Measurements from ENCODE around the gene SEMA6C.
"Not testable (repeated sequence)": the region's sequence is repeated elsewhere in the genome, so short reads cannot be mapped to it uniquely, and the experiment has no call there.

SEMA6C gene

GRCh38 chr1:151128800-151129199 is 17.6 kb downstream of the SEMA6C start:
- DNase-seq, result no peak

GRCh38 chr1:151124763-151125403 is 21.5 kb downstream of the SEMA6C start:
- DNase-seq, result no peak

- no peak for DNase-seq
Observed at GRCh38 chr1:151113877-151114276, 32.6 kb downstream of the SEMA6C start.

DNA sequence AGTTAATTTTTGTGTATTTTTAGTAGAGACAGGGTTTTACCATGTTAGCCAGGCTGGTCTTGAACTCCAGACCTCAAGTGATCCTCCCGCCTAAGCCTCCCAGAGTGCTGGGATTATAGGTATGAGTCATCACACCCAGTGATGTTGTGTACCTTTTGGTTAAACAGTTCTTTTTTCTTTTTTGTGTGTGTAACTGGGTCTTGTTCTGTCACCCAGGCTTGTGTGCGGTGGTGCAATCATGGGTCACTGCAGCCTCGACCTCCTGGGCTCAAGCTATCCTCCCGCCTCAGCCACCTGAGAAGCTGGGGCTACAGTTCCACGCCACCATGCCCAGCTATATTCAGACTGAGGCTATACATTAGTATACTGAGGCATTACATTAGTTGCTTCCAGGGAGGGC is 38.1 kb downstream of the SEMA6C start:
- DNase-seq, result no peak

DNA sequence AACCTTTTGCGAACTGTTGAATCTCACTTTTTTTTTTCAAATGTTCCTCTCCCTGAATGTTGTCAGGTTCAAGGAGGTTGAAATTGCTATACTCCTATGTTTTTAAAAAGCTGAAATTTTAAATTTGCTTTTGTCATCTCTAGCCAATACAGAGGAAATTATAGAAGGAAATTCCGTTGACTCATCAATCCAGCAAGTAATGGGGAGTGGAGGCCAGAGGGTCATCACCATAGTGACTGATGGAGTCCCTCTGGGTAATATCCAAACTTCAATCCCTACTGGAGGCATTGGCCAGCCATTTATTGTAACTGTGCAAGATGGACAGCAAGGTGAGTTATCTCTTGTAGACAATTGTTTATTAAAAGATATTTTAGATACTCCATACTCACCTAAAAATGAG is 39.5 kb downstream of the SEMA6C start:
- no peak for DNase-seq

- DNase-seq, result no peak
Observed at GRCh38 chr1:151104630-151105029, 41.8 kb downstream of the SEMA6C start.

- DNase-seq, result no peak
Observed at GRCh38 chr1:151098126-151098525, 48.3 kb downstream of the SEMA6C start.

DNA sequence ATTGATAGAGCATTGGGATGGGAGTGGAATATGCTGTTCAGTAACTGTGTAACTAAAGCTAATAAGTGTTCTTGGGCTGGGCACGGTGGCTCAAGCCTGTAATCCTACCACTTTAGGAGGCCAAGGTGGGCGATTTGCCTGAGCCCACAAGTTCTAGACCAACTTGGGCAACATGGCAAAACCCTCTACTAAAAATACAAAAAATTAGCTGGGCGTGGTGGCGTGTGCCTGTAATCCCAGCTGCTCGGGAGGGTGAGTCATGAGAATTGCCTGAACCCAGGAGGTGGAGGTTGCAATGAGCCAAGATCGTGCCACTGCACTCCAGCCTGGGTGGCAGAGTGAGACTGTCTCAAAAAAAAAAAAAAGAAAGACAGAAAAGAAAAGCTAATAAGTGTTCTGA is 49.0 kb downstream of the SEMA6C start:
- not testable (repeated sequence) for DNase-seq

DNA sequence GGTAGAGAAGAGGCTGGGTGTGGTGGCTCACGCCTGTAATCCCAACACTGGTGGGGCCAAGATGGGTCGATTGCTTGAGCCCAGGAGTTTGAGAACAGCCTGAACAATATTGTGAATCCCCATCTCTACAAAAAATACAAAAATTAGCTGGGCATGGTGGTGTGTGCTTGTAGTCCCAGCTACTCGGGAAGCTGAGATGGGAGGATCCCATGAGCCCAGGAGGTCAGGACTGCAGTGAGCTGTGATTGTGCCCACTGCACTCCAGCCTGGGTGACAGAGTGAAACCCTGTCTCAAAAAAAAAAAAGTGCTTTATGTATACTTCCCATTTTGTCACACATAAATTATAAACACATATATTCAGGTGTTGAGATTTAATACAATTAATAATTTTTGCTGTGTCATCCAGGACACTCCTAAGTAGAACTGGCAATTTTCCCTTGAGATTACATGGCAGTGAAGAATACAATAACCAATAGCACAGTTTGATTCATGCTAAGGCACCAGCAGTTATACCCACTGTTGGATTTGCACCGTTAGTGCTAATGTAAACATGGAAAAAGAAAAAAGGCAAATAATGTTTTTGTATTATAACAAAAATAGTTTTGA is 60.4 kb downstream of the SEMA6C start:
- no peak for DNase-seq
